IPS-18a (cell line): Measurements from ENCODE around the gene GDF3.
"Not testable (repeated sequence)": the region's sequence is repeated elsewhere in the genome, so short reads cannot be mapped to it uniquely, and the experiment has no call there.

Experiments
- H3K27ac ChIP-seq: one replicate; pipeline ENCODE4 v1.5.1; 2013; ENCODE audit warnings: low read length
- H3K27me3 ChIP-seq: one replicate; pipeline ENCODE4 v1.6.1; 2013; ENCODE audit warnings: mild to moderate bottlenecking, low read length; ENCODE audit not compliant: control insufficient read depth, insufficient read depth
- H3K36me3 ChIP-seq: one replicate; pipeline ENCODE4 v1.6.1; 2013; ENCODE audit warnings: low read depth, low read length; ENCODE audit not compliant: control insufficient read depth
- H3K4me1 ChIP-seq: one replicate; pipeline ENCODE4 v1.6.1; 2013; ENCODE audit warnings: low read depth, low read length; ENCODE audit not compliant: control insufficient read depth
- H3K4me3 ChIP-seq: one replicate; pipeline ENCODE4 v1.5.1; 2013; ENCODE audit warnings: low read length
- H3K9ac ChIP-seq: one replicate; pipeline ENCODE4 v1.6.1; 2013; ENCODE audit warnings: mild to moderate bottlenecking, low read length, moderate library complexity
- H3K9me3 ChIP-seq: one replicate; pipeline ENCODE4 v1.6.1; 2013; ENCODE audit warnings: low read depth, low read length; ENCODE audit not compliant: control insufficient read depth

GDF3 gene

DNA sequence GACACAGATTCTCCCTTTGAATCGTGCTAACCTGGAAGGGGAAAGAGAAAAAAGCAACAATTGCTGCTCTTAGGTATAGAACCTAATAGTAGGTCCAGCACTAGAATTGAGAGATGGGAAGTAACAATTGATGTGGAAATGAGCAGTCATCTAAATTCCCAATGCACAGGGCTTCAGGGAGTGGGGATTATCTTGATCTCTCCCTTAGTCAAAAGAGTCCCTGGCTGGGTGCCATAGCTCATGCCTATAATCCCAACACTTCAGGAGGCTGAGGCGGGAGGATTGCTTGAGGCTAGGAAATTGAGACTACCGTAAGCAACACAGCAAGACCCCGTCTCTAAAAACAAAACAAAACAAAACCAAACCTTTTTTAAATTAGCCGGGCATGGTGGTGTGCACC, 33.8 kb downstream of the GDF3 start:
- H3K27ac ChIP-seq, result no peak overlapping the region
- no peak overlapping the region for H3K4me3 ChIP-seq
- no peaks in the 10 kb centered on the region for H3K27me3 ChIP-seq
- no peaks in the 10 kb centered on the region for H3K9me3 ChIP-seq
- no peaks in the 10 kb centered on the region for H3K36me3 ChIP-seq
- no peaks in the 10 kb centered on the region for H3K4me1 ChIP-seq
- no peak overlapping the region for H3K9ac ChIP-seq

DNA sequence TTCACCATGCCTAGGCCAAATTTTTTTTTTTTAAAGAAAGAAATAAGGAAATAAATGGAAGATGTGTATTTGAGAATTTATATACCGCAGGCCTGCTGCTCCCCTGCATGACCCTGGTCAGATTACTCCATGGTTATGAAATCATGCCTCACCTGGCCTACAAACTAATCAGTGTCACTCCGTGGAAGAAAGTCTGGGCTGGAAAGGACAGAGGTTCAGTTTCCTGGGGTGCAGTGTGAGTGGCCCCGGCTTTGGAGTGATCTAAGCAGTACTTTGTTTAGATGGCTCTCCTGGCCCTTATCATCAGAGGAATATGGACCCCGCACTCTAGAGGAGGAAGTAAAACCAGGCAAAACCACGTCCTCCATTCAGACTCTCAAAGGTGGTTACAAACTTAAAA, 39.5 kb downstream of the GDF3 start:
- Histone ChIP-seq H3K9ac (no peak overlapping the region), H3K4me1 (no peaks in the 10 kb centered on the region), H3K27me3 (no peaks in the 10 kb centered on the region), H3K9me3 (no peaks in the 10 kb centered on the region), H3K4me3 (no peak overlapping the region), H3K27ac (no peak overlapping the region), H3K36me3 (no peaks in the 10 kb centered on the region)

DNA sequence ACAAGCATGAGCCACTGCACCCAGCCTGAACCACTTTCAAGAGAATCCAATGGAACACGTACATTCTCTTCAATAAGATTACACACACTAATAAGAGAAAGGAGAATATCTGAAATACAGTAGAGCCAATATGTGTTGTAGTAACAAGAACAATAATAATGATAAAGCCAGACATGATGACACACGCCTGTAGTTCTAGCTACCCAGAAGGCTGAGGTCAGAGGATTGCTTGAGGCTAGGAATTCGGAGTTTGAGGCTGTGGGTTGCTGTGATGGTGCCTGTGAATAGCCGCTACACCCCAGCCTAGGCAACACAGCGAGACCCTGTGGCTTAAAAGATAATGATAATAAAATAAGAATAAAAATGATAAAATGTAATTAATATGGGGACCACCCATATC, 45.5 kb downstream of the GDF3 start:
- Histone ChIP-seq H3K36me3 (no peaks in the 10 kb centered on the region), H3K4me3 (no peak overlapping the region), H3K9me3 (no peaks in the 10 kb centered on the region), H3K27ac (no peak overlapping the region), H3K4me1 (peaks cover 17% of the 10 kb centered on the region), H3K27me3 (no peaks in the 10 kb centered on the region), H3K9ac (no peak overlapping the region)

DNA sequence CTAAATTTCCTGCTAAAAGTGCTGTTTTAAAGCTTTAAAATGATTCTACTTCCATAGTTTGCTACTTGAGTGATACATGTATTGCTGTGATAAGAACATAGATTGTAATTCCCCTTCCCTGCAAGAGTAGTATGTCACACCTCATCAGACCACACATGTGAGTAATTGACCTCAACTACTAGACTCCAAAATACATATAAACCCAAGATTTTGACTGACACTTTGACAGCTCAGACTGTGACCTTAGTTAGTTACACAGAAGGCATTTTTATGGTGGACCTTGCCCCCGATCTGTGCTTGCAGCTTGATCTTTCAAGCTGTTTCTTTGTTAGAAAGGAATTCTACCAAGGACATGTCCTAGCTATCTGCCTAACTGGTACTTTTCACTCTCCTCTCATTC, 48.5 kb downstream of the GDF3 start:
- no peak overlapping the region for H3K4me3 ChIP-seq
- no peak overlapping the region for H3K9ac ChIP-seq
- H3K9me3 ChIP-seq, result no peaks in the 10 kb centered on the region
- H3K27me3 ChIP-seq, result no peaks in the 10 kb centered on the region
- no peak overlapping the region for H3K27ac ChIP-seq
- peaks cover 24% of the 10 kb centered on the region for H3K4me1 ChIP-seq
- no peaks in the 10 kb centered on the region for H3K36me3 ChIP-seq

DNA sequence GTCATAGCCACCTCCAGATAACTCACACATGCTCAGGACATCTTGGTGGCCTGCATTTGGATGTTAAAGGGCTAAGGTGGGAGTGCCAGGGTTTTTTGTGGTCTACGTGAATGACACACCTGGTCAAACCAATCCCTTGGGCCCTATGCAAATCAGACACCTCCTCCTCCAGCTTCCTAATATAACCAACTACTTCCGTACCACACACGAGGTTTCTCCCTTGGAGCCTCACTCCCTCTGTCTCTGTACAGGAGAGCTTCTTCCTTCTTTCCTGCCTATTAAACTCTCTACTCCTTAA, 49.4 kb downstream of the GDF3 start:
- no peaks in the 10 kb centered on the region for H3K36me3 ChIP-seq
- no peaks in the 10 kb centered on the region for H3K27me3 ChIP-seq
- H3K27ac ChIP-seq, result peak overlapping the region; percentile 57
- H3K9ac ChIP-seq, result peak overlapping the region; percentile 13
- peaks cover 24% of the 10 kb centered on the region for H3K4me1 ChIP-seq
- peak overlapping the region; percentile 30 for H3K4me3 ChIP-seq
- H3K9me3 ChIP-seq, result no peaks in the 10 kb centered on the region

DNA sequence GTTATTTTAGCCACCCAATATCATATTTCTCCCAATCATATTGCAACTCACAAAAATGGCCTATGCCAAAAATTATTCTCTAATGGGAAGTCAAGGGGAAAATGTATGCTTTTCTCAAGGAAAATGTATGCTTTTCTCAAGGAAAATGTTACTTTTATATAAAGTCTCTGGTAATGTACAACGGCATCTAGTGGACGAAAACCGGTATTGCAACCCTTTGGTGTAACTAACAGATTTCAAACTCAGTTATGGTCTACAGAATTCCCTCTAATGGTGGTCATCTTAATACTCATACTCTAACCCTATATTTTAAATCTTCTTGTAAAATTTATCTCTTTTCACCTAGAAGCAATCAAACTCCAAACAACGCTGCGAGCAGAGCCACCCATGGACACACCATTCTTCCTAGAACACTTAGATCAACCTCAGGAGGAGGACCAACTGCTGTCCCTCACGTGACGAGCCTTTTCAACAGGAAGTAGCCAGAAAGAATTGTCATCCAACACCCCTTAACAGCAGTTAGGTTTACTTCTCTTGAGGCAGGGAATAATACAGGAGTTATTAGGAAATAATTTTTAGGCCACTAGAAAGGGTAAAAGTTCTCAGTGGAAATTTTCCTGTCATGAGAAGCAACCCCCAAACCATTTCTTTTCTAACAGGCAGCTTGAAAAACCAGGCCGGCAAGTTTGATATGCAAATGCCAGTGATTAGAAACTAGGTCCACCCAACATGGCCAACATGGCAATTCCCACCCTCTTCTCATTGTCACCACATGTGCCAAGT, 50.0 kb downstream of the GDF3 start:
- H3K27ac ChIP-seq, result peak overlapping the region; percentile 57
- peak overlapping the region; percentile 13 for H3K9ac ChIP-seq
- H3K9me3 ChIP-seq, result no peaks in the 10 kb centered on the region
- peak overlapping the region; percentile 30 for H3K4me3 ChIP-seq
- H3K36me3 ChIP-seq, result no peaks in the 10 kb centered on the region
- no peaks in the 10 kb centered on the region for H3K27me3 ChIP-seq
- peaks cover 24% of the 10 kb centered on the region for H3K4me1 ChIP-seq

DNA sequence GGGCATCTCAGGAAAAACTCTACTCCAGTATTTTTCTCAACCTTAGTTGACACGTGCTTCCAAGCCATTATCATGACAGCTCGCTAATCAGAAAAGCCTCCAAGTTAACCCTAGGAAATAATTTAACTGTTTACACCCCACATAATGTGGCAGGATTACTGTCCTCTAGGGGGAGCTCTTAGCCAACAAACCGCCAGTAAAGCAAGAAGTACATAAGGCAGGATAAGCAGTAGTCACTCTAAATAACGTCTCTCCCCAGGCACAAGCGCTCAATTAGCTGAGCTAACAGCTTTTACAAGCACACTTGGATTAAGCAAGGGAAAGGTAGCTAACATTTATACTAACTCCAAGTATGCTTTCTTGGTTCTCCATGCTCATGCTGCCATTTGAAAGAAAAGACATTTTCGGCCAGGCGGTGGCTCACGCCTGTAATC, 52.7 kb downstream of the GDF3 start:
- Histone ChIP-seq H3K4me3 (no peak overlapping the region), H3K4me1 (peaks cover 25% of the 10 kb centered on the region), H3K27ac (no peak overlapping the region), H3K9me3 (no peaks in the 10 kb centered on the region), H3K27me3 (no peaks in the 10 kb centered on the region), H3K36me3 (no peaks in the 10 kb centered on the region), H3K9ac (no peak overlapping the region)

DNA sequence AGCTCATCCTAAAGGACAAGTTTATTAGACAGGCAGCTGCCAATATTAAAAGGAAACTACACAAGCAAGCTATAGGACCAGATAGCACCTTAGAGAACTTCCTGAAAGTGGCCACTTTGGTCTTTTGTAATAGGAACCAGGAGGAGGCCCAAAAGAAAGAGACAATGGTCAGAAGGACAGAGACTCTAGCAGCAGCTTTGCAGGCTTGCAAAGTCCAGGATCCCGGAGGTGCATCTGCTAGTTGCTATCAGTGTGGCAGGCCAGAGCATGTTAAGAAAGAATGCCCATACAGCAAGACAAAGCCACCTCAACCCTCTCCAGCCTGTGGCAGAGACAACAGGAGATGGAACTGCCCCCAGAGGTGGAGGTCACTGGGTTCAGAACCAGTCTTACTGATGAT, 53.3 kb downstream of the GDF3 start:
- Histone ChIP-seq H3K4me1 (peaks cover 31% of the 10 kb centered on the region), H3K27ac (no peak overlapping the region), H3K36me3 (no peaks in the 10 kb centered on the region), H3K9me3 (no peaks in the 10 kb centered on the region), H3K27me3 (no peaks in the 10 kb centered on the region), H3K4me3 (no peak overlapping the region), H3K9ac (no peak overlapping the region)

DNA sequence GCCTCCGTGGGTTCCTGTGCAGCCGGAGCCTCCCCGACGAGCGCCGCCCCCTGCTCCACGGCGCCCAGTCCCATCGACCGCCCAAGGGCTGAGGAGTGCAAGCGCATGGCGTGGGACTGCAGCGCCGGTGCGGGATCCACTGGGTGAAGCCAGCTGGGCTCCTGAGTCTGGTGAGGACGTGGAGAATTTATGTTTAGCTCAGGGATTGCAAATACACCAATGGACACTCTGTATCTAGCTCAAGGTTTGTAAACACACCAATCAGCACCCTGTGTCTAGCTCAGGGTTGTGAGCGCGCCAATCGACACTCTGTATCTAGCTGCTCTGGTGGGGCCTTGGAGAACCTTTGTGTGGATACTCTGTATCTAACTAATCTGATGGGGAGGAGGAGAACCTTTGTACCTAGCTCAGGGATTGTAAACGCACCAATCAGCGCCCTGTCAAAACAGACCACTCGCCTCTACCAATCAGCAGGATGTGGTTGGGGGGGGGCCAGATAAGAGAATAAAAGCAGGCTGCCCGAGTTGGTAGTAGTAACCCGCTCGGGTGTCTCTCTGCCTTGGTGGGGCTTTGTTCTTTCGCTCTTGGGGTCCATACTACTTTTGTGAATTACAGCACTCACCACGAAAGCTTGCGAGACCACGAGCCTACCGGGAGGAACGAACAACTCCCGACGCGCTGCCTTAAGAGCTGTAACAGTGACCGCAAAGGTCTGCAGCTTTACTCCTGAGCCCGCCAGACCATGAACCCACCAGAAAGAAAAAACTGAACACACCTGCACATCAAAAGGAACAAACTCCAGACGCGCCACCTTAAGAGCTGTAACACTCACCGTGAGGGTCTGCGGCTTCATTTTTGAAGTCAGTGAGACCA, 55.2 kb downstream of the GDF3 start:
- not testable (repeated sequence) for H3K27ac ChIP-seq, H3K9me3 ChIP-seq, H3K9ac ChIP-seq, H3K4me3 ChIP-seq, H3K27me3 ChIP-seq, H3K36me3 ChIP-seq
- H3K4me1 ChIP-seq, result peaks cover 16% of the 10 kb centered on the region
